HCT116 (cell line): ENCODE data around the gene PHKB. TPM values are rescaled to one million over a fixed set of nuclear protein-coding genes. Genes with fewer than 3 reads are reported as not detected.

ENCODE experiments used
- ATAC-seq: fragments of 200-7000 bp; cut with Tn5 transposase; 2 replicates; pipeline ENCODE4 v1.9.1; 2020; ENCODE audit warnings: mild to moderate bottlenecking, moderate library complexity
- BruUV-seq: library from RNA; stranded (reverse); fragments of 400-500 nt; replicated peaks from 2 replicates; lab custom pipeline; 2021; lab: Mats Ljungman, UMichigan
- CTCF ChIA-PET: fragments of 300-600 bp; sonication (Branson Sonifier 250); formaldehyde crosslinking; loops from one replicate; lab custom pipeline; 2021; ENCODE audit warnings: antibody characterized with exemption; lab: Charles Lee
- POLR2A ChIA-PET: fragments of 300-600, 350-600 bp; sonication (Branson Sonifier 250); formaldehyde crosslinking; loops from one replicate; lab custom pipeline; 2021; ENCODE audit warnings: antibody characterized with exemption; lab: Charles Lee
- RAD21 ChIA-PET, 2 experiments: fragments of 300-600 bp; sonication (Branson Sonifier 250); formaldehyde crosslinking; loops; one replicate each; lab custom pipeline; 2023; ENCODE audit warnings: low total read pairs in 2 of 2; ENCODE audit not compliant: uncharacterized antibody in 2 of 2, unreplicated experiment in 2 of 2, low non-redundant PET in 1 of 2; lab: Charles Lee
- DNase-seq: peaks from one replicate; pipeline ENCODE4 v3.0.0-alpha.2; 2010; ENCODE audit warnings: low read depth, low spot score
- H2AFZ ChIP-seq: fragments of 200-600 bp; shearing (Covaris generic), sonication (generic); 2 replicates; pipeline ENCODE4 v1.6.1; 2017; ENCODE audit warnings: low read depth, mixed run types, mixed read lengths, antibody characterized with exemption, low read length; ENCODE audit not compliant: poor library complexity, severe bottlenecking
- H3K27ac ChIP-seq: 2 replicates; pipeline ENCODE4 v1.5.1; 2012; ENCODE audit warnings: low read depth, low read length
- H3K27me3 ChIP-seq: fragments of 200-600 bp; sonication (generic); 2 replicates; pipeline ENCODE4 v1.6.1; 2016; ENCODE audit warnings: mixed run types, low read length, mixed read lengths; ENCODE audit not compliant: insufficient read depth
- H3K36me3 ChIP-seq, 2 experiments: fragments of 200-500 bp in 1 of 2; fragments of 200-600 bp in 1 of 2; sonication (Bioruptor generic) in 1 of 2; sonication (generic) in 1 of 2; 2 replicates each; pipeline versions ENCODE4 v1.5.1 to v1.6.1; 2014 to 2016; ENCODE audit warnings: low read length in 2 of 2, inconsistent platforms in 1 of 2, mixed read lengths in 1 of 2, mixed run types in 1 of 2; ENCODE audit not compliant: insufficient read depth in 2 of 2, control insufficient read depth in 1 of 2
- H3K4me1 ChIP-seq, 2 experiments: fragments of 200-600 bp in 1 of 2; sonication (generic) in 1 of 2; 2 replicates each; pipeline versions ENCODE4 v1.5.1 to v1.6.1; 2012 to 2017; ENCODE audit warnings: low read length in 2 of 2, inconsistent platforms in 1 of 2, mild to moderate bottlenecking in 1 of 2, mixed read lengths in 1 of 2, mixed run types in 1 of 2, moderate library complexity in 1 of 2; ENCODE audit not compliant: insufficient read depth in 2 of 2, control insufficient read depth in 1 of 2
- H3K4me2 ChIP-seq: fragments of 200-600 bp; sonication (generic); 2 replicates; pipeline ENCODE4 v1.6.1; 2017; ENCODE audit warnings: mixed run types, low read length, mixed read lengths
- H3K4me3 ChIP-seq, 2 experiments: fragments of 200-600 bp in 1 of 2; sonication (generic) in 1 of 2; replicated peaks in 1 of 2; 2 replicates each; pipeline ENCODE4 v1.5.1; 2011 to 2016; ENCODE audit warnings: low read length in 2 of 2, control low read depth in 1 of 2, low read depth in 1 of 2, mild to moderate bottlenecking in 1 of 2, mixed read lengths in 1 of 2, mixed run types in 1 of 2
- H3K79me2 ChIP-seq: fragments of 200-600 bp; sonication (generic); 2 replicates; pipeline ENCODE4 v1.6.1; 2017; ENCODE audit warnings: mild to moderate bottlenecking, mixed run types, low read length, moderate library complexity, mixed read lengths; ENCODE audit not compliant: insufficient read depth
- H3K9ac ChIP-seq: fragments of 200-600 bp; sonication (generic); 2 replicates; pipeline ENCODE4 v1.6.1; 2016; ENCODE audit warnings: low read length, mixed read lengths
- H3K9me2 ChIP-seq: fragments of 200-600 bp; sonication (generic), shearing (Covaris generic); 2 replicates; pipeline ENCODE4 v1.6.1; 2017; ENCODE audit warnings: mixed run types, mild to moderate bottlenecking, moderate library complexity; ENCODE audit not compliant: insufficient read depth
- H3K9me3 ChIP-seq, 2 experiments: fragments of 200-500 bp in 1 of 2; fragments of 200-600 bp in 1 of 2; sonication (Bioruptor generic) in 1 of 2; sonication (generic) in 1 of 2; 2 replicates each; pipeline ENCODE4 v1.6.1; 2014 to 2017; ENCODE audit warnings: low read length in 2 of 2, mixed read lengths in 2 of 2, inconsistent platforms in 1 of 2, low read depth in 1 of 2, mild to moderate bottlenecking in 1 of 2, mixed run types in 1 of 2, moderate library complexity in 1 of 2; ENCODE audit not compliant: control insufficient read depth in 1 of 2, insufficient read depth in 1 of 2
- H4K20me1 ChIP-seq: fragments of 200-600 bp; sonication (generic), shearing (Covaris generic); 2 replicates; pipeline ENCODE4 v1.6.1; 2017; ENCODE audit warnings: mixed run types, mild to moderate bottlenecking, moderate library complexity; ENCODE audit not compliant: insufficient read depth
- CBX3 ChIP-seq: IDR thresholded peaks from 2 replicates; pipeline ENCODE4 v1.6.1; 2012; ENCODE audit warnings: low read depth
- EGR1 ChIP-seq: IDR thresholded peaks from 2 replicates; pipeline ENCODE4 v1.6.1; 2012; ENCODE audit warnings: low read depth
- EZH2 ChIP-seq: fragments of 200-600 bp; sonication (generic); IDR thresholded peaks from 2 replicates; pipeline ENCODE4 v1.6.1; 2017; ENCODE audit warnings: antibody characterized with exemption, mixed run types
- EZH2phosphoT487 ChIP-seq: fragments of 200-600 bp; IDR thresholded peaks from 2 replicates; pipeline ENCODE4 v1.6.1; 2018; ENCODE audit warnings: antibody characterized with exemption, borderline replicate concordance
- FOSL1 ChIP-seq: IDR thresholded peaks from 2 replicates; pipeline ENCODE4 v1.6.1; 2012; ENCODE audit warnings: low read depth
- intact Hi-C: fragments of 100-400 bp; cut with micrococcal nuclease; formaldehyde crosslinking; loops from 2 replicates; pipeline ENCODE4 v1.10.0; 2022
- total RNA-seq: library from RNA; stranded (reverse); gene quantifications from one replicate; pipeline ENCODE4 v1.2.1, GENCODE V29; 2021; ENCODE audit not compliant: unreplicated experiment
- TF ChIP-seq, protein P1 (sequence below): IDR thresholded peaks from 2 replicates; pipeline ENCODE4 v1.6.1; 2012
- TF ChIP-seq, protein P2 (sequence below): IDR thresholded peaks from 2 replicates; pipeline ENCODE4 v1.6.1; 2011; ENCODE audit warnings: mild to moderate bottlenecking, low read length, moderate library complexity; ENCODE audit not compliant: insufficient replicate concordance; ENCODE audit errors: extremely low read depth

PHKB gene
- total RNA-seq, 1 experiment from 2014 or later, result 30.5 TPM

DNA sequence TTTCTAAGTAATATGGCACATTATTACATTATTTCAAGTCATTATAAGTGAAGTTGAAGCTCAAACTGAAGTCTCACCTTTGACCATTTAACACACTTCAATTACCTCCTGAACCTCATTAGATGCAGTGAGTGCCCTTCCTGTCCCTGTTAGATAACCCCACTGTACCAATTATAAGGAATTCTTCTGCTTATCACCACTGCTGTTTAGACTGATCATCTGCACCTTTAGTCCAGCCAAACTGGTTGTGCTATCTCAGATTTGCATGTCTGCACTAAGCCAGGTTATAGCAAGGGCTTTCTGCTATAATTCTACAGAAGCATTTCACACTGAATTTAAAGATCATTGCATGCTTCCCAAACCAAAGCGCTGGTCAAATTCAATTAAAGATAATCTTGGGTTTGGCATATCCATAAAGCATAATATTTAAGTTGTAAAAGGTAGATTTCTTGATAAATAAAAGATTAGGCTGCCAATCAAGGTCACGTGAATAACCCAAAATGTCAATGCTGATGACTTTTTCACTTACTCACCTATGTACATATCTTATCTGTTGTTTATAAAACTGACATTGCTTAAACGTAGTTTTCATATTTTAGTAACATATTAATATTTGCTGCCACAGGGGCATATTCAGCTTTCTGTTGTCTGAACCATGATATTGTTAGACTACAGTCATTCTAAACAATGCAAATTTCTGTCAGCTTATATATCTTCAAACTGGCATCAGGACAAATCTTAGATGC lies 12.1 kb upstream of the PHKB start:
- no peak for DNase-seq
- POLR2A ChIA-PET, result interaction anchor here (0.7 kb wide), 1 partner anchor 197 kb away, joined by 3 read pairs; no protein-coding TSS in a partner anchor

More for the DNA sequence above, 12.1 kb upstream of the PHKB start:
- intact Hi-C loops, result no loop called here
- Histone ChIP-seq H3K27me3 (no peaks in the 10 kb centered on the region), H3K9me3 (no peaks in the 10 kb centered on the region), H3K36me3 (peaks cover 0 to 5% of the 10 kb centered on the region in 2 experiments; a peak in 2 of 4 replicates), H4K20me1 (0 out of 2 replicates have a peak, but pooled peaks cover under 1% of the 10 kb centered on the region), H3K4me1 (no peaks in the 10 kb centered on the region), H3K9ac (no peak overlapping the region), H3K79me2 (no peaks in the 10 kb centered on the region; the same call in 1 of the 2 replicates), H3K9me2 (no peaks in the 10 kb centered on the region), H2AFZ (no peak overlapping the region), H3K27ac (no peak overlapping the region), H3K4me3 (no peak overlapping the region), H3K4me2 (no peak overlapping the region)
- TF ChIP-seq, protein P1, sequence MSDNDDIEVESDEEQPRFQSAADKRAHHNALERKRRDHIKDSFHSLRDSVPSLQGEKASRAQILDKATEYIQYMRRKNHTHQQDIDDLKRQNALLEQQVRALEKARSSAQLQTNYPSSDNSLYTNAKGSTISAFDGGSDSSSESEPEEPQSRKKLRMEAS, result no peak
- TF ChIP-seq EZH2phosphoT487 (no peak), FOSL1 (no peak), EGR1 (no peak), CBX3 (no peak), EZH2 (no peak)
- TF ChIP-seq, protein P2, sequence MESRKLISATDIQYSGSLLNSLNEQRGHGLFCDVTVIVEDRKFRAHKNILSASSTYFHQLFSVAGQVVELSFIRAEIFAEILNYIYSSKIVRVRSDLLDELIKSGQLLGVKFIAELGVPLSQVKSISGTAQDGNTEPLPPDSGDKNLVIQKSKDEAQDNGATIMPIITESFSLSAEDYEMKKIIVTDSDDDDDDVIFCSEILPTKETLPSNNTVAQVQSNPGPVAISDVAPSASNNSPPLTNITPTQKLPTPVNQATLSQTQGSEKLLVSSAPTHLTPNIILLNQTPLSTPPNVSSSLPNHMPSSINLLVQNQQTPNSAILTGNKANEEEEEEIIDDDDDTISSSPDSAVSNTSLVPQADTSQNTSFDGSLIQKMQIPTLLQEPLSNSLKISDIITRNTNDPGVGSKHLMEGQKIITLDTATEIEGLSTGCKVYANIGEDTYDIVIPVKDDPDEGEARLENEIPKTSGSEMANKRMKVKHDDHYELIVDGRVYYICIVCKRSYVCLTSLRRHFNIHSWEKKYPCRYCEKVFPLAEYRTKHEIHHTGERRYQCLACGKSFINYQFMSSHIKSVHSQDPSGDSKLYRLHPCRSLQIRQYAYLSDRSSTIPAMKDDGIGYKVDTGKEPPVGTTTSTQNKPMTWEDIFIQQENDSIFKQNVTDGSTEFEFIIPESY, result no peak
- no peak for ATAC-seq
- no TSS peak for BruUV-seq
- CTCF ChIA-PET, result no interaction called here
- RAD21 ChIA-PET, result no interaction called here
